SK-N-SH (cell line): ENCODE measurements around the gene GNAS-AS1. TPM values are rescaled to one million over a fixed set of nuclear protein-coding genes. Genes with fewer than 3 reads are reported as not detected.

Experiments
- CTCF ChIA-PET: fragments of 300-600, 350-600 bp; formaldehyde crosslinking; extraction: SDS; loops from one replicate; lab custom pipeline; 2021; lab: Yijun Ruan, JAX
- POLR2A ChIA-PET: fragments of 350-600 bp; sonication (Branson Sonifier 250); formaldehyde crosslinking; extraction: SDS; loops from one replicate; lab custom pipeline; 2020; ENCODE audit warnings: antibody characterized with exemption, inconsistent platforms; lab: Yijun Ruan, JAX
- DNase-seq: peaks from one replicate; pipeline ENCODE4 v3.0.0; 2012
- H2AFZ ChIP-seq: fragments of 200-600 bp; sonication (generic); 2 replicates; pipeline ENCODE4 v1.8.1; 2016; ENCODE audit warnings: antibody characterized with exemption, mild to moderate bottlenecking, low read depth
- H3F3A ChIP-seq: fragments of 200-600 bp; sonication (generic); replicated peaks from 2 replicates; pipeline ENCODE3; 2016; ENCODE audit warnings: antibody characterized with exemption, mild to moderate bottlenecking; ENCODE audit not compliant: insufficient read depth
- H3K27ac ChIP-seq, 2 experiments: fragments of 200-500 bp in 1 of 2; fragments of 200-600 bp in 1 of 2; sonication (Bioruptor generic) in 1 of 2; sonication (generic), shearing (Covaris generic) in 1 of 2; 2 replicates each; pipeline versions ENCODE4 v1.5.1 to v1.6.1; 2014 to 2016; ENCODE audit warnings: low read depth in 2 of 2, inconsistent platforms in 1 of 2, low read length in 1 of 2, mild to moderate bottlenecking in 1 of 2, mixed read lengths in 1 of 2
- H3K27me3 ChIP-seq: fragments of 200-600 bp; sonication (generic), shearing (Covaris generic); 2 replicates; pipeline ENCODE4 v1.6.1; 2016; ENCODE audit warnings: mixed run types; ENCODE audit not compliant: insufficient read depth
- H3K36me3 ChIP-seq, 2 experiments: fragments of 200-500 bp in 1 of 2; fragments of 200-600 bp in 1 of 2; sonication (Bioruptor generic) in 1 of 2; sonication (generic) in 1 of 2; replicated peaks in 1 of 2; 2 replicates each; pipeline versions ENCODE3 to v1.5.1; 2014 to 2016; ENCODE audit warnings: low read length in 1 of 2, mild to moderate bottlenecking in 1 of 2; ENCODE audit not compliant: insufficient read depth in 2 of 2, control insufficient read depth in 1 of 2
- H3K4me1 ChIP-seq, 2 experiments: fragments of 200-500 bp in 1 of 2; fragments of 200-600 bp in 1 of 2; sonication (Bioruptor generic) in 1 of 2; sonication (generic), shearing (Covaris generic) in 1 of 2; 2 replicates each; pipeline versions ENCODE4 v1.5.1 to v1.6.1; 2014 to 2016; ENCODE audit warnings: low read depth in 1 of 2, low read length in 1 of 2, mixed run types in 1 of 2; ENCODE audit not compliant: insufficient read depth in 2 of 2, control insufficient read depth in 1 of 2
- H3K4me2 ChIP-seq: fragments of 200-600 bp; sonication (generic), shearing (Covaris generic); 2 replicates; pipeline ENCODE4 v1.6.1; 2017; ENCODE audit warnings: mixed run types
- H3K4me3 ChIP-seq, 2 experiments: fragments of 200-500 bp in 1 of 2; fragments of 200-600 bp in 1 of 2; sonication (Bioruptor generic) in 1 of 2; sonication (generic), shearing (Covaris generic) in 1 of 2; 2 replicates each; pipeline versions ENCODE4 v1.5.1 to v1.8.1; 2014 to 2016; ENCODE audit warnings: low read depth in 2 of 2, inconsistent platforms in 1 of 2, low read length in 1 of 2, mild to moderate bottlenecking in 1 of 2, mixed read lengths in 1 of 2, moderate library complexity in 1 of 2
- H3K79me2 ChIP-seq: fragments of 200-600 bp; sonication (generic); 2 replicates; pipeline ENCODE4 v1.8.1; 2017; ENCODE audit warnings: mild to moderate bottlenecking; ENCODE audit not compliant: insufficient read depth
- H3K9ac ChIP-seq: fragments of 200-600 bp; sonication (generic); 2 replicates; pipeline ENCODE4 v1.6.1; 2017; ENCODE audit warnings: mixed run types
- H3K9me2 ChIP-seq: fragments of 200-600 bp; sonication (generic); 2 replicates; pipeline ENCODE4 v1.6.1; 2017; ENCODE audit warnings: mixed run types
- H3K9me3 ChIP-seq: fragments of 200-600 bp; sonication (generic); 2 replicates; pipeline ENCODE4 v1.6.1; 2017; ENCODE audit warnings: mixed run types, mild to moderate bottlenecking, moderate library complexity
- H4K20me1 ChIP-seq: fragments of 200-600 bp; sonication (generic); 2 replicates; pipeline ENCODE4 v1.6.1; 2017; ENCODE audit warnings: mild to moderate bottlenecking, mixed run types; ENCODE audit not compliant: insufficient read depth
- CHD2 ChIP-seq: fragments of 150-350 bp; IDR thresholded peaks from 2 replicates; pipeline ENCODE4 v1.6.1; 2018; ENCODE audit warnings: low read length; ENCODE audit not compliant: partially characterized antibody
- EP300 ChIP-seq, 2 experiments: IDR thresholded peaks; 2 replicates each; pipeline versions ENCODE4 v1.4.0 to v1.6.1; 2012; ENCODE audit warnings: borderline replicate concordance in 1 of 2, low read depth in 1 of 2, low read length in 1 of 2
- FOXJ3 ChIP-seq: sonication (generic); formaldehyde crosslinking; IDR thresholded peaks from 2 replicates; pipeline ENCODE4 v1.5.1; 2020; ENCODE audit warnings: mild to moderate bottlenecking, missing genetic modification reagents
- GATA2 ChIP-seq: sonication (generic); formaldehyde crosslinking; IDR thresholded peaks from 2 replicates; pipeline ENCODE4 v1.5.0; 2020; ENCODE audit warnings: mild to moderate bottlenecking, missing genetic modification reagents
- MXI1 ChIP-seq: IDR thresholded peaks from 2 replicates; pipeline ENCODE4 v1.6.1; 2012; ENCODE audit warnings: mild to moderate bottlenecking, low read depth, low read length, improper control_type of control experiment
- NRF1 ChIP-seq: IDR thresholded peaks from 2 replicates; pipeline ENCODE4 v1.6.1; 2012; ENCODE audit warnings: low read depth, mild to moderate bottlenecking, low read length
- RAD21 ChIP-seq: IDR thresholded peaks from 2 replicates; pipeline ENCODE4 v1.6.1; 2012; ENCODE audit warnings: mild to moderate bottlenecking, low read length
- RCOR1 ChIP-seq: fragments of 150-350 bp; IDR thresholded peaks from 2 replicates; pipeline ENCODE4 v1.6.1; 2017; ENCODE audit warnings: antibody characterized with exemption, low read length
- TAF1 ChIP-seq: IDR thresholded peaks from 2 replicates; pipeline ENCODE4 v1.6.1; 2012; ENCODE audit warnings: low read depth, mild to moderate bottlenecking, low read length, moderate library complexity, borderline replicate concordance
- TEAD4 ChIP-seq: IDR thresholded peaks from 2 replicates; pipeline ENCODE4 v1.4.0; 2012; ENCODE audit warnings: mild to moderate bottlenecking, borderline replicate concordance; ENCODE audit not compliant: insufficient read depth
- USF1 ChIP-seq: IDR thresholded peaks from 2 replicates; pipeline ENCODE4 v1.4.0; 2012; ENCODE audit warnings: low read depth, borderline replicate concordance
- WGBS: methylation state at CpG from one replicate; pipeline ENCODE4 v1.1.6; 2017; ENCODE audit warnings: low lambda C conversion rate; 5-methylcytosine and 5-hydroxymethylcytosine counted together
- polyA plus RNA-seq, 3 experiments: library from polyadenylated mRNA; depleted of rRNA; stranded (reverse); fragments of >200 nt; gene quantifications; 2 replicates each; pipeline ENCODE4 v1.2.3, GENCODE V29; 2012

The GNAS-AS1 gene
- polyA plus RNA-seq, 1 of the 3 experiments (the other 2 are of a cell fraction), result 1.5 TPM

- ChIA-PET POLR2A (interaction anchor here (1.1 to 1.7 kb wide), 2 partner anchors 13 kb away, joined by 4 to 5 read pairs; no protein-coding TSS in a partner anchor), CTCF (interaction anchor here (1.0 to 5.9 kb wide), 6 partner anchors 9 to 577 kb away, joined by 3 to 27 read pairs (median 4); no protein-coding TSS in a partner anchor)
- Histone ChIP-seq H3K36me3 (no peaks in the 10 kb centered on the region), H3K4me3 (no peak overlapping the region), H3K27ac (peak overlapping the region; percentile 29 to 99; a peak in 3 of 4 replicates), H3K4me1 (peaks cover 3 to 62% of the 10 kb centered on the region in 2 experiments), H3K79me2 (no peaks in the 10 kb centered on the region), H3K9me2 (no peaks in the 10 kb centered on the region), H3K27me3 (no peaks in the 10 kb centered on the region), H3K4me2 (no peak overlapping the region), H2AFZ (peak overlapping the region; percentile 17; the same call in 1 of the 2 replicates), H4K20me1 (no peaks in the 10 kb centered on the region), H3K9ac (no peak overlapping the region), H3F3A (peaks cover 4% of the 10 kb centered on the region), H3K9me3 (no peaks in the 10 kb centered on the region)
- WGBS, result 75% methylated on average over 4 of the region's 4 CpGs
- DNase-seq, result peak; percentile 64
- TF ChIP-seq RAD21 (peak; percentile 7; the same call in 1 of the 2 replicates), TAF1 (no peak), NRF1 (no peak), RCOR1 (peak; percentile 46; the same call in 1 of the 2 replicates), EP300 (IDR thresholded peaks at IDR 0.05; ENCODE audit: borderline replicate concordance in 1 of 2, low read depth in 1 of 2, low read length in 1 of 2) (peak in 1 of 2 experiments; percentile 46; a peak in 1 of 4 replicates), MXI1 (peak; percentile 38; the same call in 1 of the 2 replicates), GATA2 (CRISPR knock-in tag) (peak; percentile 77)
- TF ChIP-seq, all 33 proteins: peak for 5
These were observed 27.7 kb upstream of the GNAS-AS1 start for GRCh38 chr20:58878399-58878798.

- Histone ChIP-seq H3K79me2 (no peaks in the 10 kb centered on the region), H3K9me2 (no peaks in the 10 kb centered on the region), H3K36me3 (no peaks in the 10 kb centered on the region), H3F3A (peaks cover 4% of the 10 kb centered on the region), H3K4me3 (no peak overlapping the region), H3K27me3 (no peaks in the 10 kb centered on the region), H3K27ac (peak overlapping the region; percentile 29 to 99; a peak in 3 of 4 replicates), H3K4me1 (peaks cover 3 to 59% of the 10 kb centered on the region in 2 experiments), H3K9me3 (no peaks in the 10 kb centered on the region), H4K20me1 (no peaks in the 10 kb centered on the region), H2AFZ (peak overlapping the region; percentile 17; the same call in 1 of the 2 replicates), H3K4me2 (no peak overlapping the region), H3K9ac (no peak overlapping the region)
- ChIA-PET CTCF (interaction anchor here (1.0 to 5.9 kb wide), 4 partner anchors 12 to 578 kb away, joined by 4 to 27 read pairs (median 4); no protein-coding TSS in a partner anchor), POLR2A (interaction anchor here (1.0 to 1.1 kb wide), 3 partner anchors 11 to 227 kb away, joined by 3 to 5 read pairs (median 4); partner anchors contain the start of gene STX16)
- 50% methylated on average over 4 of the region's 4 CpGs for WGBS
- DNase-seq, result peak; percentile 71
- TF ChIP-seq RCOR1 (peak; percentile 22; the same call in 1 of the 2 replicates), CHD2 (peak; percentile 27), GATA2 (CRISPR knock-in tag) (0 out of 2 replicates have a peak, but pooled peaks have one; percentile 24), EP300 (IDR thresholded peaks at IDR 0.05; ENCODE audit: borderline replicate concordance in 1 of 2, low read depth in 1 of 2, low read length in 1 of 2) (peak in 1 of 2 experiments; percentile 35; a peak in 1 of 4 replicates), MXI1 (0 out of 2 replicates have a peak, but pooled peaks have one; percentile 28), USF1 (no peak), FOXJ3 (peak; percentile 74), TEAD4 (no peak)
These were observed 27.3 kb upstream of the GNAS-AS1 start for GRCh38 chr20:58877976-58878360.
